GM13976 (cell line): Measurements from ENCODE around the gene TNP2.

Source experiments
- DNase-seq: peaks from one replicate; pipeline ENCODE4 v3.0.0; 2012; ENCODE audit warnings: low spot score
- in situ Hi-C: fragments of 300-500 bp; cut with MboI; formaldehyde crosslinking; loops from one replicate; pipeline ENCODE4 v1.12.0; 2022; ENCODE audit warnings: low sequenced_read_pairs, mixed read lengths, inconsistent platforms; ENCODE audit not compliant: unreplicated experiment
- TF ChIP-seq, protein P1 (sequence below): IDR thresholded peaks from 2 replicates; pipeline ENCODE4 v1.5.1; 2012; ENCODE audit warnings: borderline replicate concordance, mild to moderate bottlenecking; ENCODE audit not compliant: insufficient read depth; ENCODE audit errors: extremely low read depth, missing control alignments, control extremely low read depth

TNP2 gene

DNA sequence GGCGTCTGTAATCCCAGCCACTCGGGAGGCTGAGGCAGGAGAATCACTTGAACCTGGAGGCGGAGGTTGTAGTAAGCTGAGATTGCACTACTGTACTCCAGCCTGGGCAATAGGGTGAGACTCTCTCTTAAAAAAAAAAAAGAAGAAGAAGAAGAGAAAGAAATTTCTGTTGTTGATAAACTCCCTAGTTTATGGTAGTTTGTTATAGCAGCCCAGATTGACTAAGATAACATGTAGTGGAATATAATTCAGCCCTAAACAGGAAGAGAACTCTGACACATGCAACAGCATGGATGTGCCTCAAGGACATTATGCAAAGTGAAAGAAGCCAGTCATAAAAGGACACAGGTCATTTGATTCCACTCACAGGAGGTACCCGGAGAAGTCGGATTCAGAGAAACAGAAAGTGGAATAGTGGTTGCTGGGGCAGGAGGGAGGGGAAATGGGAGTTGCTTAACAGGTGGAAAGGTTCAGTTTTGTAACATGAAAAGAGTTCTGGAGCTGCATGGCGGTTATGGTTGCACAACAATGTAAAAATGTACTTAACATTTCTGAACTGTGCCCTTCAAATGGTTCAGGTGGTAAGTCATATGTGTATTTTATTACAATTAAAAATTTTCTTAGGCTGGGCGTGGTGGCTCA lies 38.0 kb upstream of the TNP2 start:
- TF ChIP-seq, protein P1, sequence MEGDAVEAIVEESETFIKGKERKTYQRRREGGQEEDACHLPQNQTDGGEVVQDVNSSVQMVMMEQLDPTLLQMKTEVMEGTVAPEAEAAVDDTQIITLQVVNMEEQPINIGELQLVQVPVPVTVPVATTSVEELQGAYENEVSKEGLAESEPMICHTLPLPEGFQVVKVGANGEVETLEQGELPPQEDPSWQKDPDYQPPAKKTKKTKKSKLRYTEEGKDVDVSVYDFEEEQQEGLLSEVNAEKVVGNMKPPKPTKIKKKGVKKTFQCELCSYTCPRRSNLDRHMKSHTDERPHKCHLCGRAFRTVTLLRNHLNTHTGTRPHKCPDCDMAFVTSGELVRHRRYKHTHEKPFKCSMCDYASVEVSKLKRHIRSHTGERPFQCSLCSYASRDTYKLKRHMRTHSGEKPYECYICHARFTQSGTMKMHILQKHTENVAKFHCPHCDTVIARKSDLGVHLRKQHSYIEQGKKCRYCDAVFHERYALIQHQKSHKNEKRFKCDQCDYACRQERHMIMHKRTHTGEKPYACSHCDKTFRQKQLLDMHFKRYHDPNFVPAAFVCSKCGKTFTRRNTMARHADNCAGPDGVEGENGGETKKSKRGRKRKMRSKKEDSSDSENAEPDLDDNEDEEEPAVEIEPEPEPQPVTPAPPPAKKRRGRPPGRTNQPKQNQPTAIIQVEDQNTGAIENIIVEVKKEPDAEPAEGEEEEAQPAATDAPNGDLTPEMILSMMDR: no peak
- DNase-seq: no peak

GRCh38 chr16:11306381-11306780 lies 37.3 kb upstream of the TNP2 start:
- in situ Hi-C loops: no loop called here
- TF ChIP-seq, protein P1: no peak
- DNase-seq: no peak

More for the DNA sequence above, 38.0 kb upstream of the TNP2 start:
- in situ Hi-C loops: no loop called here

DNA sequence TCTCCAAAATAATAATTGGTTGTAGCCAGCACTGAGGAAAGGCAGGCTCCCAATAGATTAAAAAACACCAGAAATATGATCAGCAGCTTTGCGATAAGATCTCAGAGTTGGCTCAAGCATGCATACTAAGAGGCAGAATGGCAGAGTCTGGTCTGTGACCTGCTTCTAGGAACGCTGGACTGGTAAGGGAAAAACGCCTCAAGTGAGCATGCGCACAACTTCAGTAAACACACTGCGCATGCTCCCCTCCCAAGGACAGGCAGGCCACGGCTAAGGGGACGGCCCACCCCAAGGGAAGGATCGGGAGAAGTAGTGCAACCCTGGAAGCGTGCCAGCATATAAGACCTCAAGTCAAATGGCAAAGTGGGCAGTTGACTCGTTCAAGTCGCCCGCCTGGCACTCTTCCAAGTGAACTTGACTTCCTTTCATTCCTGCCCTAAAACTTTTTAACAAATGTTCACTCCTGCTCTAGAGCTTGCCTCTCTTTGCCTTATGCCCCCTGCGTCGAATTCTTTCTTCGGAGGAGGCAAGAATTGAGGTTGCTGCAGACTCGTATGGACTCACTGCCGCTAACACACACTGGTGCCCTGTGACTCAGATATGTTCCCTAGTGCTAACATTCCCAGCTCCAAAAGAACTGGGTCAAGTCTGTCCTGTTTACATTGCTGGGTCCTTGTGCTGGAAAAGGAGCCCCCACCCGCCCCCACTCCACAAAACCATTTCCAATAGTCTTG lies 34.4 kb upstream of the TNP2 start:
- in situ Hi-C loops: no loop called here
- DNase-seq: no peak

DNA sequence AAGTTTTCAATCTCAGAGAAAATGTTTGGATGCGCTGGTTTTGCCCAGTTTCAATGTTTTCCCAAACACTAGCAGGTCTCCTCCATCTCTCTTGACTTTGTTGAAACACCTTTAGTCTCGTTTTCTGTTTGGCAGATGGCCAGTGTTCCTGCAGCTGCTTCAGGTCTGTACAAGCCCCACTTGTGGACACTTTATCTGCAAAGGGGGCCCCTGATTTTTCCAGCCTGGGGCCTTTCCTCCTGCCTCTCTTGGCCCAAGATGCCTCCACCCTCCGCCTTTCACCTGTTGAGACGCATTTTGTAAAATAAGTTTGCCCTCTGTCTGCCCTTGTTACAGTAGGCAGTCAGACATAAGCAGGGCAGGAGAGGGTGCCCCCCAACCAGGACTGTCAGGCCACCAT lies 33.9 kb upstream of the TNP2 start:
- in situ Hi-C loops: no loop called here
- TF ChIP-seq, protein P1: no peak
- no peak for DNase-seq

More for the DNA sequence above, 34.4 kb upstream of the TNP2 start:
- TF ChIP-seq, protein P1: no peak

DNA sequence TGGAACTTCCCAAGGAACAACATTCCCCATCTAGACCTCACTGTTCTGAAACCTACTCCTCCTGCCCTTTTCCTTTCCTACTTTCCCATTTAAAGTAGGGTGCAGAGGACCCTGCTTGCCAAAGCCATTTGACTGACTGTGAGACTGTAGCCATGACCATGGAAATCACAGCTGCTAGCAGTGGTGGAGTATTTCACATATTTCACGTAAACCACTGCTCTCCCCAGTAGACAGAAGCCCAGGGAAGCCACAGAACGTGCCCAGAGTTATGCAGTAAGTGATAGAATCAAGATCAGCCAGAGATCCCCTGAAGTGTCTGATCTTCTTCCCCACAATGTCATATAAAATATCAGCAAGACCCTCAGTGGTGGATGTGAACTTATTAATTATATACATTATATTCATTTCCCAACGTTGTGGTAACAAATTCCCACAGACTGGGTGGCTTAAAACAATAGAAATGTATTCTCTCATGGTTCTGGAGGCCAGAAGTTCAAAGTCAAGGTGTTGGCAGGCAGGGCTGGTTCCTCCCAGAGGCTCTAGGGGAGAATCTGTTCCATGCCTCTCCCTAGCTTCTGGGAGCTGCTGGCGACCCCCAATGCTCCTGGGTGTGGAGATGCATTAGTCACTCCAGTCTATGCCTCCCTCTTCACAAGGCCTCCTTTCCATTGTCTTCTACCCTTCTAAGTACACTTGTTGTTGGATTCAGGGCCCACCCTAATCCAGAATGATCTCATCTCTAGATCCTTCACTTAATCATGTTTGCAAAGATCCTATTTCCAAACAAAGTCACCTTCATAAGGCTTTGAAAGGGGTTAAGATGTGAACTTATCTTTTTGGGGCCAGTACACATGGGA lies 32.7 kb upstream of the TNP2 start:
- no peak for DNase-seq
- in situ Hi-C loops: no loop called here
- TF ChIP-seq, protein P1: no peak

- TF ChIP-seq, protein P1: no peak
- DNase-seq: no peak
- in situ Hi-C loops: no loop called here
Measured at GRCh38 chr16:11300560-11300892, 31.4 kb upstream of the TNP2 start.
